Right ventricle myocardium superior (tissue), 1 donor: ENCODE results near the gene ST7L. TPM values are rescaled to one million over a fixed set of nuclear protein-coding genes. Genes with fewer than 3 reads are reported as not detected.

Experiments used
- ATAC-seq: fragments of 200-7000 bp; cut with Tn5 transposase; one replicate; pipeline ENCODE4 v1.9.1; 2020; ENCODE audit warnings: mild to moderate bottlenecking; ENCODE audit not compliant: poor library complexity
- DNase-seq: peaks from one replicate; pipeline ENCODE4 v3.0.0-alpha.2; 2020
- intact Hi-C: fragments of 100-400 bp; cut with DNase I; formaldehyde crosslinking; loops from one replicate; pipeline ENCODE4 v1.11.2; 2022
- total RNA-seq: library from RNA; stranded (reverse); fragmentation: NEBNext Ultra II Directional; extraction: Animal tissue kit (Norgen Biotek cat#: 25700); gene quantifications from one replicate; pipeline ENCODE4 v1.2.1, GENCODE V29; 2021
- donor health status: DM: no; HTN: yes; CAD: no; lungs with severe emphysema.

Gene ST7L
- total RNA-seq, 1 donor from 2014 or later: 11.9 TPM

DNA sequence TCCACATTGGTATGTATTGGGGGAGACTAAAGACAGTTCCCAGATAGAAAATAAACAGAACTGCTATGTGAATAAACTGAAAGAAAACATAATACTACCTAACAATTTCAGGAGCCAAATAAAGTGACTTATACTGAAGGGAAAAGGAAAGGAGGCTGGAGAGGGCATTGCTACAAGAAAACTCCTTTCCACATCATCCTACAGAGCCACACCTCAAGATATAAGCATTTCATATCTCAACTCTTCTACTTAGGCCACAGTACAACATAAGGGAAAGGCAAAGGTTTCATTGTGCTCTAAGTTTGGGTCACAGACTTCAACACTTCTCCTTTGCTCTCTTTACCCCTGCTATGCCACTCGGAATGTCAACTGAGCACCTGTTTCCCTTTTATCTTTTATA, 54.9 kb downstream of the ST7L start:
- ATAC-seq: no peak
- no peak for DNase-seq
- intact Hi-C loops: no loop called here

DNA sequence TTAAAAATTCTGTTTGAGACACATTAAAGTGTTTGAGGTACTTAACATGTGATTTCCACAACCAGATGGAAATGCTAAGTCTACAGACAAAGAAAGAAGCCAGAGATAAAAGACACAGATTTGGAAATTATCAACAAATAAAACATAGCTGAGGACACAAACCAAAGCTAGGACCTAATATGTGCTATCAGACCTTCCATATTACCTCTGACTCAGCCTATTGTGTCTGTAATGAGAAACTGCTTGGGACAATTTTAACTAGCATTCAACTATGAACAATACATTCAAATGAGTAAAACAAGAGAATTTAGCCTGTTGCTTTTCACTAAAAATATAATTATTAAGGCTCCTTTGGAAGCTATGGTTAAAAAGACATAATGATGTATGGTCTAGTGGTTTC, 55.6 kb downstream of the ST7L start:
- DNase-seq: no peak
- no peak for ATAC-seq
- intact Hi-C loops: no loop called here

GRCh38 chr1:112558634-112559033, 60.3 kb downstream of the ST7L start:
- intact Hi-C loops: no loop called here
- DNase-seq (no peak), ATAC-seq (no peak)

GRCh38 chr1:112557385-112557784, 61.6 kb downstream of the ST7L start:
- DNase-seq: no peak
- intact Hi-C loops: no loop called here
- peak; percentile 18 for ATAC-seq

DNA sequence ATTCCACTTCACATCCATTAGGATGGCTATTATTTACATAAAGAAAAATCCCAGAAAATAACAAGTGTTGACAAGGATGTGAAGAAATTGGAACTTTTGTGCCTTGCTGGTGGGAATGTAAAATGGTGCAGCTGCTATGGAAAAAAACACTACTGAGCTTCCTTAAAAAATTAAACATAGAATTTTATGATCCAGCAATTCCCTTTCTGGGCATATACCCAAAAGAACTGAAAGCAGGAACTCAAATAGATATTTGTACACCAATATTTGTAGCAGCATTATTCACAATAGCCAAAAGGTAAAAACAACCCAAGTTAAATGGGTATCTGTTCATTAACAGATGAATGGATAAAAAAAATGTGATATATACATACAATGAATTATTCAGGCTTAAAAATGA, 64.5 kb downstream of the ST7L start:
- ATAC-seq: no peak
- intact Hi-C loops: no loop called here
- DNase-seq: no peak

- DNase-seq (no peak), ATAC-seq (no peak)
- intact Hi-C loops: no loop called here
Measured at GRCh38 chr1:112549590-112549989, 69.4 kb downstream of the ST7L start.

DNA sequence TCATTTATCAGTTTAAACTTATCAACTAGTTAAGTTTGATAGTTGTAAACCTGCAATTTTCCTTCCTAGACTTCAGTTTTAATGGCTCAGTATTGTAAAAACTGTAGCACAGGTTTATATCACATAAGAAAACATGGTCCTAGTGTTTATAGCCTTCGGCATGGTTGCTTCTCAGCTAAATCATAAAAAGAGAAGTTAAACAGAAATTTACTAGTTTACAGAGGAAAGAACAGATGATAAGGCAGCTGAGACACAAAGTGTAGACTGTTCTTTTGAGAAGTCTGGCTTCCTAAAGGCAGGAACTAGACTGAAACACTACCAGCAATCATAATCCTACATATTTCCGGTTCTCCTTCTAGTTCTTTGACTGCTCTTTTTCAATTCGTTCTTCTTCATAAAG, 70.4 kb downstream of the ST7L start:
- no peak for ATAC-seq
- no peak for DNase-seq
- intact Hi-C loops: no loop called here

DNA sequence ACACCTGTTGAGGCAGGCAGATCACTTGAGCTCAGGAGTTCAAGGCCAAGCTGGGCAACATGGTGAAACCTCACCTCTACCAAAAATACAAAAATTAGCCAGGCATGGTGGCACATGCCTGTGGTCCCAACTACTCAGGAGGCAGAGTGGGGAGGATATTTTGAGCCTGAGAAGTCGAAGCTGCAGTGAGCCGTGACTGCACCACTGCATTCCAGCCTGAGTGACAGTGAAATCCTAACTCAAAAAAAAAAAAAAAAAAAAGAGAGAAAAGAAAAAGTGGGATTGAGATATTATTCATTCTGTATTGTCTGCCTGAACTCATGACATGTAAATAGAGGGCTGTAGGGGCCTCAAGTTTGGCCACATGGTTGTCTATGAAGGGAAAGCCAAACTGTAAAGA, 72.9 kb downstream of the ST7L start:
- intact Hi-C loops: no loop called here
- no peak for ATAC-seq
- no peak for DNase-seq

DNA sequence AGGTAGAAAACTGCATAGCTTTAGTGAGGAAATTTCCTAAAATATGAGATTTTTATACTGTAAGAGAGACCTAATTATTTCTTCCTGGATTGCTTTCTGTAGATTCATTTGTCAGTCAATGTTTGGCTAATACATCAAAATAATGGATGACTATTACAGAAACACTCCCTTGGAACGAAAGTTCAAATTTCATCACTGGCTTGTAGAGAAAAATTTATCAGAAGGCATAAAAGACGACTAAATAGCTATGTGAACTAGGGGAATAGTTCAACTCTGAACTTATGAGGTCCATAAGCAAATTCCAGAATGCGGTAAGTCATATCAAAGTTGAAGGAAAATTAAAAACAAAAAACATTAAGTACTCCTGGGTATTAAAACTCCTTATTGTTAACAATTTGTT, 74.2 kb downstream of the ST7L start:
- intact Hi-C loops: no loop called here
- ATAC-seq (no peak), DNase-seq (no peak)

DNA sequence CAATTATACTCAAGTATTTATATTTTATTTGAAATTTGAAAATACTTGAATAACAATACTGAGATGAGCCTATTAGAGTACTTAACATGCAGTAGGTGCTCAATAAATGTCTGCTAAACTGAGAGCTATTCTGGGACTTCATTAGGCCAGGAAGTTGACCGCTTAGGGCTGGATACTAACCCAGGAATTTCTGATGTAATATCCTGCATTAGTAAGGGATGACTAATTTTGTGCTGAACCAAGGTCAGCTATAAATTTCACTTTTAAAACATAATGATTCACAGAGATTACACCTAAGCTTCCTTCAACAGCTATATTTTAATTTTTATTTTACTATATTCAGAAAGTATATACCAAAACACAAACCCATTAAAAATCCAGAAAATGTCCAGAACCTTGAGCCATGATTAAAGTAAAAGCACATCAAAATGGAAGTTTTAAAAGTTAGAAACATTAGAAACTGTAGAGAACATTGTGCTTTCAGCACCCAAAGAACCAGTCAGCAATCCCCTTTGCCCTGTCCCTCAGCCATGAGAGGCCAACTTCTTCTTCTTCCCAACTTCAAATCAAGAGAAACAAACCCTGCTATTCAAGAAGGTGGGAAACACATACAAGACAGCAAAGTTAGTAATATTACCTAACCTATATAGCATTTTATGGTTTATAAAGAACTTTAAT, 74.8 kb downstream of the ST7L start:
- DNase-seq (no peak), ATAC-seq (no peak)
- intact Hi-C loops: no loop called here

- ATAC-seq (no peak), DNase-seq (no peak)
- intact Hi-C loops: no loop called here
Measured at GRCh38 chr1:112542206-112542973, 76.6 kb downstream of the ST7L start.

DNA sequence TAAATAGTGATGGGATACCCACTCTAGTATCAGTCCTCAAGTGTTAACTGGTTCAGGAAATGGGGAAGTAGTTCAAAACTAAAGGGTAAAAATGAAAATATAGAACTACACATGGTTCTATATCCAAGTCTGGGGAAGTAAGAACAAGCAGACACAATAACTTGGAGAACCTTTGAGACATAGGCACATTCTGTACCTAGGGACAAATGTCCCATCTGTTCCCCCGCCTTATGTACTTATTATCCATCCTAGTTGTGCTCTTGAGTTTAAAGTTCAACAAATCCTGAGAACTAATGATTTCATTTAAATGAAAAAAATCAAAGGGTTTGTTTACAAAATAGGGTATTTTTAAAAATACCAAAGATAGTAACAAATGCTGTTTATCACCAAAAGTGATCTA, 77.6 kb downstream of the ST7L start:
- ATAC-seq (no peak), DNase-seq (no peak)
- intact Hi-C loops: no loop called here

GRCh38 chr1:112540226-112540794, 78.6 kb downstream of the ST7L start:
- no peak for ATAC-seq
- no peak for DNase-seq
- intact Hi-C loops: no loop called here

DNA sequence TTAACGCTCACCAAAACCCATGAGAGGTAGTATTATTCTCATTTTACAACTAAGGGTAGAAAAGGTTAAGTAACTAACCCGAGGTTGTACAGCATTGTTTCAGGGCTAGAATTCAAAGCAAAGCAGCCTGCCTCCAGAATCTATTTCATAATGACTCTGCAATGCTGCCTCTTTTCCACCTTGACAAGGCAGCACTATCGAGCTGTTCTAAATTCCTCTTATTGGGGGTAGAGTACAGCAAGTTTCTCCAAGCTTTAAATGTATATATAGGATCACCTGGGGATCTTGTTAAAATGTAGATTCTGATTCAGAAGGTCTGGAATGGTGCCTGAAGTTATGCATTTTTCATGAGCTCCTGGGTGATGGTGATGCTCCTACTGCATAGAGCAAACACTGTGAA, 80.1 kb downstream of the ST7L start:
- intact Hi-C loops: no loop called here
- ATAC-seq (no peak), DNase-seq (no peak)

- intact Hi-C loops: no loop called here
- DNase-seq (no peak), ATAC-seq (no peak)
Measured at GRCh38 chr1:112537456-112537855, 81.5 kb downstream of the ST7L start.

GRCh38 chr1:112536561-112536960, 82.4 kb downstream of the ST7L start:
- intact Hi-C loops: no loop called here
- DNase-seq: no peak
- ATAC-seq: no peak

DNA sequence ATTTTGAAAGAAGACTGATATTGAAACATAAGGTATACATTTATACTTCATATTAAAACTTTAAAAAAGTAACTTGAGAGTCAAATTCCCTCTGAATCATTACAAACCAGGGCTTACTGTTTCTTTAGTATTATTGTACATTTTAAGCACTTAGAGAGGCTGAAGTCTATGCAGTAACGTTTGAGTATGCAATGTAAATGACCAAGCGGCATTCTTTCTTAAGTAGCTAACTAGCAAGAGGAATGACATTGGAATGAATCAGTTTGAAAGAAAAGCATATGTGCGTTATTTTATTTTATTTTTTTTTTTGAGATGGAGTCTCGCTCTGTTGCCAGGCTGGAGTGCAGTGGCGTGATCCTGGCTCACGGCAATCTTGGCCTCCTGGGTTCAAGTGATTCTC, 85.9 kb downstream of the ST7L start:
- intact Hi-C loops: no loop called here
- DNase-seq (no peak), ATAC-seq (no peak)

DNA sequence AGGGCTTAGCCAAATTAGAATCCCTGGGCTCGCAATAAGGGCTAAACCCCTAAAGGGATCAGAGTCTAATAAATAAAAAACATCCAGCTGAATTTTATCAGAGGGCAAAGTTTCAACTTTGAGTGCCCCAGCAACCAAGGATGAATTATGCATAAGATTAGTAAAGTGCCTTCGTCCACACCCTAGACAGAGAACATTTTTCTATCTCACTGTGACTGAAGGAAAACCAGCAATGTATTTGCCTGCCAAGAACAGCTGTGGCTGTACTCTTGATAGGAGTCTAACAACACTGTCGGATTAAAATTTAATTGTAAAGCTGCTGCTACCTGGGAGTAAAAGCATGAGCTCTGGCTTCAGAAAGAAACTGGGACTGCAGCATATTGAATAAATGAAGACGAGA, 86.9 kb downstream of the ST7L start:
- ATAC-seq (peak; percentile 91), DNase-seq (no peak)
- intact Hi-C loops: no loop called here

GRCh38 chr1:112530832-112531231, 88.1 kb downstream of the ST7L start:
- DNase-seq: no peak
- intact Hi-C loops: no loop called here
- ATAC-seq: peak; percentile 32

DNA sequence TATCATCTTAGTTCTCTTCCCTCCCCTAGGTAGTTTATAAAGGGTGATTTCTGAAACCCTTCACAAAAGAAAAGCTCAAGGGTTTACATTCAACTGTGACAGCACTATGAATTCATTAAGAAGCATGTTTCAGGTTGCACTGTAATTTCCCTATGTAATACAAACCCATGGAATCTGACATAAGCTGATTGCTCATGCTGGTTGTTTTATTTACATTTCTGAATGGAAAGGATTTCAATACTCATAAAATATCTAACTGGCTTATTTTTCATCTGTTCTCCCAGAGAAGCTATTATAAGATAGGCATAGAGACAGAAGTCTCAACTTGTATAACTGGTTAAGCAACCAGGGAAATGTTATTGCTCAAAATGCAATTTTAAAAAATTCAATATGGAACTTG, 89.6 kb downstream of the ST7L start:
- intact Hi-C loops: no loop called here
- DNase-seq: no peak
- ATAC-seq: no peak
